ENCODE measurements around the gene EEF2. TPM values are rescaled to one million over a fixed set of nuclear protein-coding genes. Genes with fewer than 3 reads are reported as not detected.

Gene EEF2
- total and polyA plus RNA-seq, 2 donors (not counting 3 experiments of a cell fraction or from before 2014, with no cell fraction given) = 1,496 to 2,318 TPM

- DNase-seq (ENCODE audit: low read depth, low spot score) = no peak
- Histone ChIP-seq H3K79me2 (ENCODE audit: control insufficient read depth, insufficient read depth, low read length) (no peaks in the 10 kb centered on the region), H3K4me1 (ENCODE audit: control insufficient read depth, extremely low read depth, insufficient read depth, low read length) (peaks cover 2% of the 10 kb centered on the region), H3K27me3 (ENCODE audit: control insufficient read depth in 2 of 2, insufficient read depth in 2 of 2, low read length in 2 of 2) (no peaks in the 10 kb centered on the region), H3K9ac (replicated peaks; ENCODE audit: extremely low read depth, insufficient read depth, low read length) (no peak overlapping the region), H3K4me2 (ENCODE audit: insufficient read depth, low read length) (no peak overlapping the region), H3K9me3 (replicated peaks; ENCODE audit: control insufficient read depth, insufficient read depth, low read length) (no peaks in the 10 kb centered on the region), H2AFZ (ENCODE audit: low read depth, low read length) (no peak overlapping the region), H3K9me1 (replicated peaks; ENCODE audit: control insufficient read depth, extremely low read depth, insufficient read depth, low read length) (no peaks in the 10 kb centered on the region), H3K4me3 (replicated peaks in 1 of 3; ENCODE audit: insufficient read depth in 1 of 3, low read depth in 1 of 3, low read length in 3 of 3) (no peak overlapping the region), H3K27ac (ENCODE audit: insufficient read depth, low read depth, low read length) (no peak overlapping the region), H3K36me3 (ENCODE audit: control insufficient read depth in 2 of 2, extremely low read depth in 1 of 2, insufficient read depth in 2 of 2, low read length in 2 of 2) (peaks cover 5 to 29% of the 10 kb centered on the region in 2 experiments), H4K20me1 (replicated peaks; ENCODE audit: control insufficient read depth, extremely low read depth, insufficient read depth, low read length) (no peaks in the 10 kb centered on the region)
- POLR2A ChIA-PET = no interaction called here
- FAIRE-seq = no peak
- intact Hi-C loops (cut with micrococcal nuclease) = no loop called here
- CTCF ChIA-PET = no interaction called here
- TF ChIP-seq MAX (IDR thresholded peaks at IDR 0.05; ENCODE audit: insufficient read depth, insufficient read length) = no peak
- no peak for TF ChIP-seq EZH2 (IDR thresholded peaks at IDR 0.05; ENCODE audit: borderline replicate concordance, low read depth, low read length, severe bottlenecking)
- TF ChIP-seq, protein P1, sequence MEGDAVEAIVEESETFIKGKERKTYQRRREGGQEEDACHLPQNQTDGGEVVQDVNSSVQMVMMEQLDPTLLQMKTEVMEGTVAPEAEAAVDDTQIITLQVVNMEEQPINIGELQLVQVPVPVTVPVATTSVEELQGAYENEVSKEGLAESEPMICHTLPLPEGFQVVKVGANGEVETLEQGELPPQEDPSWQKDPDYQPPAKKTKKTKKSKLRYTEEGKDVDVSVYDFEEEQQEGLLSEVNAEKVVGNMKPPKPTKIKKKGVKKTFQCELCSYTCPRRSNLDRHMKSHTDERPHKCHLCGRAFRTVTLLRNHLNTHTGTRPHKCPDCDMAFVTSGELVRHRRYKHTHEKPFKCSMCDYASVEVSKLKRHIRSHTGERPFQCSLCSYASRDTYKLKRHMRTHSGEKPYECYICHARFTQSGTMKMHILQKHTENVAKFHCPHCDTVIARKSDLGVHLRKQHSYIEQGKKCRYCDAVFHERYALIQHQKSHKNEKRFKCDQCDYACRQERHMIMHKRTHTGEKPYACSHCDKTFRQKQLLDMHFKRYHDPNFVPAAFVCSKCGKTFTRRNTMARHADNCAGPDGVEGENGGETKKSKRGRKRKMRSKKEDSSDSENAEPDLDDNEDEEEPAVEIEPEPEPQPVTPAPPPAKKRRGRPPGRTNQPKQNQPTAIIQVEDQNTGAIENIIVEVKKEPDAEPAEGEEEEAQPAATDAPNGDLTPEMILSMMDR (IDR thresholded peaks at IDR 0.05; ENCODE audit: extremely low read depth in 1 of 2, insufficient read depth in 1 of 2, low read depth in 1 of 2, low read length in 2 of 2) = no peak
- TF ChIP-seq POLR2A (IDR thresholded peaks at IDR 0.05; ENCODE audit: low read depth, low read length) = no peak
- no peak for TF ChIP-seq JUN (IDR thresholded peaks at IDR 0.05; ENCODE audit: borderline replicate concordance, insufficient read depth, insufficient read length, low read depth)
- TF ChIP-seq MYC (IDR thresholded peaks at IDR 0.05; ENCODE audit: low read depth, low read length) = no peak
- no peak for TF ChIP-seq FOS (IDR thresholded peaks at IDR 0.05; ENCODE audit: borderline replicate concordance, insufficient read depth, low read length)
- dilution Hi-C loops (cut with MboI; ENCODE audit: extremely low pct_ligation_motif_present, low sequenced_read_pairs) = no loop called here
- no TSS peak for BruUV-seq (replicated peaks)
These were observed 41.9 kb upstream of the EEF2 start for GRCh38 chr19:4027146-4027545.
